Muscle layer of duodenum (tissue), 2 donors: ENCODE data around the gene CAMKK2.

Experiments
- H3K27ac ChIP-seq: one replicate; pipeline ENCODE4 v1.7.0; 2013; ENCODE audit warnings: mild to moderate bottlenecking, low read length
- H3K27me3 ChIP-seq: one replicate; pipeline ENCODE4 v1.7.0; 2013; ENCODE audit warnings: low read depth, mild to moderate bottlenecking, control low read depth, low read length
- H3K36me3 ChIP-seq, 2 donors: one replicate each; pipeline ENCODE4 v1.7.0; 2013; ENCODE audit warnings: low read length in 2 of 2, control low read depth in 1 of 2, mild to moderate bottlenecking in 1 of 2; ENCODE audit not compliant: insufficient read depth in 2 of 2, control insufficient read depth in 1 of 2
- H3K4me1 ChIP-seq, 2 donors: one replicate each; pipeline ENCODE4 v1.7.0; 2013; ENCODE audit warnings: low read length in 2 of 2, mild to moderate bottlenecking in 2 of 2, control low read depth in 1 of 2, moderate library complexity in 1 of 2; ENCODE audit not compliant: insufficient read depth in 2 of 2, control insufficient read depth in 1 of 2
- H3K4me3 ChIP-seq, 2 donors: one replicate each; pipeline ENCODE4 v1.7.0; 2013; ENCODE audit warnings: low read length in 2 of 2, low read depth in 1 of 2, mild to moderate bottlenecking in 1 of 2
- H3K9me3 ChIP-seq, 2 donors: one replicate each; pipeline ENCODE4 v1.7.0; 2013; ENCODE audit warnings: low read length in 2 of 2, control low read depth in 1 of 2, mild to moderate bottlenecking in 1 of 2; ENCODE audit not compliant: control insufficient read depth in 1 of 2
- donor health status: healthy.

The CAMKK2 gene

DNA sequence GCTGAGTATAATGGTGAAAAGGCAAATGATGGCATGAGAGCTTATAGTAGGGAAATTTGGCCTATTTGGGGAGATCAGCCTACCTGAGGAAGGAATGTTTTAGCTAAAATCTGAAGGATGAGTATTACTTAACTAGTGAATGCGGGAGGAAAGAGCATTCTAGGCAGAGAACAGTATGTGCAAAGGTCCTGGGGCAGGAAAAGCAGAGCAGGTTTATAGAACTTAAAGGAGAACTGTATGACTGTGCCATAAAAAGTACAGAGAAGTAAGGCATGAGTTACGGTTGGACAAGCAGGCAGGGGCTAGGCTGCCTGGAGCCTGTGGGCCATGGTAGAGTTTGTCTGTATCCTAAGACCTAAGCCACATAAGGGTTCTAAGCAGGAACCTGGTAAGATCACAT, 108.3 kb downstream of the CAMKK2 start:
- no peak overlapping the region for H3K4me3 ChIP-seq
- H3K36me3 ChIP-seq: peaks cover 0 to 17% of the 10 kb centered on the region in 2 donors
- no peaks in the 10 kb centered on the region for H3K4me1 ChIP-seq
- H3K27me3 ChIP-seq: no peaks in the 10 kb centered on the region
- no peak overlapping the region for H3K27ac ChIP-seq
- H3K9me3 ChIP-seq: no peaks in the 10 kb centered on the region
